Measurements from ENCODE around the gene DENR.
"Not testable (repeated sequence)": the region's sequence is repeated elsewhere in the genome, so short reads cannot be mapped to it uniquely, and the experiment has no call there.

DENR gene, protein sequence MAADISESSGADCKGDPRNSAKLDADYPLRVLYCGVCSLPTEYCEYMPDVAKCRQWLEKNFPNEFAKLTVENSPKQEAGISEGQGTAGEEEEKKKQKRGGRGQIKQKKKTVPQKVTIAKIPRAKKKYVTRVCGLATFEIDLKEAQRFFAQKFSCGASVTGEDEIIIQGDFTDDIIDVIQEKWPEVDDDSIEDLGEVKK

DNA sequence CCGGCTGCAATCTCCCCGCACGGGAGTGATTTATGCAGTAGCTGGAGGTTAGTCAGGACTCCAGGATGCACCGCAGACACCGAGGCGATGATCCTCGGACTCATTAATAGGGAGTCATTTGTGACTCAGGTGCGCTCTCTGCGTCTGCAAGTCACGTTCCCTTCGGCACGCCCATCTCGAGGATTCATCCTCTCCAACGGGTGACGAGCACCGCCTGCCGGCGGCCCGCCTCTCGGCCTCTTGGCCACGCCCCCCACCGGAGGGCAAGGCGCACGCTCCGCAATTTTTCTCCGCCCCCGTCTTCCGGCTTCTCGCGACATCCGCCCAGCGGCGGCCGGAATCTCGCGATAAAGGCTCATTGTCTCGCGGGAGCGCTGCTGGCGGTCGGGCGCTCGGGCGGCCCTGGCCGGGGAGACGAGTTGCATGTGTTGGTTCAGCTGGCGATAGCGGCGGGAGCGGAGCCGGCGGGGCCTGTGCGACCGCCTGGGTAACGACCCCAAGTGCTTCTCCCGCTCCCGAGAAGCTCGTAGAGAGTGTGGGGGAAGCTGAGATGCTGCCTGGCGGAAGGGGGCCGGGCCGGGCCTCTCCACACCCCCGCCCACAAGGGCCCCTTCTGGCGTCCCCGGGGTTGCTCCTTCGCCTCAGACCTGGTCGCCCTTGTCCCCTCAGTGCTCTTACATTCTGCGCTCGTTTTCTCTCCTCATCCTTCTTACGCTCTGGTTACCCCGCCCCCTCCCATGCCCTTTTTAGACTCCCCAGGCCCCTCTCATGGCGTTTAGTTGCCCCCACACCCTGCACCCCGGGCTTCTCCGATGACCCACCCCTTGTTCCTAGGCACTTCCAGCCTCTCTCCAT is at the start of gene DENR:
TSS of gene DENR (plus strand) at position 361 of the 855 bp plus-strand sequence. CDS start 878 bp downstream, outside the sequence.
- DNase-seq (ENCODE audit: low spot score) = peak; percentile 94

DNA sequence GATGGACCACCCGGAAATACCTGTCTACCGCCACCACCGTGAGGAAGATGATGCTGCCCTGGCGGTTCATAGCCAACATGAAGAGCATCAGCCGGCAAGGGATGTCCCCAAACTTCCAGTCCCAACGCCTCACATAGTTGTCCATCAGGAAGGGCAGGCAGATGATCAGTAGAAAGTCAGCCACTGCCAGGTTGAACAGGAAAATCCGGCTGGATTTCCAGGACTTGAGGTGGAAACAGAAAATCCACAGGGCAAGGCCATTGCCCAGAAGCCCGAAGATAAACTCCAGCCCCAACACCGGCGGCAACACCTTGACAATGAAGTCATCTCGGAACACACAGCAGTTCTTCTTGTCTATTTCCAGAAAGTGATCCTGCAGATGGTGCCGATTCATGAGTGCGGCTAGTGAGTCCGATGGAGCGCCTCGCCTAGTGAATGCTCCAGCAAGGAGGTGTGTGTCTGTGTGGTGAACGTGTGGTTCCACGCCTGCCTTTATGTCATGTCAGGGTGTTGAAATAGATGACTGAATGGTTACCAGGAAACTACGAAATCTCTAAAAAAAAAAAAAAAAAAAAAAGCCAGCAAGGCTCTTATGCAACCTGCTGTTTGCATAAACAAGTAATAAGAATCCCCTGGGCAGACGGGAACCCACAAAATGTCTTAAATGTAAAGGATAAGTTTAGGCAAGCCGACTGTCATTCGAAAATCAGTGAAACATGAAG is 49.6 kb upstream of the DENR start, which contains the start of gene HCAR2:
TSS of gene HCAR2 (minus strand) at position 468 of the 722 bp plus-strand sequence. CDS start at position 394, 74 bp downstream.
- DNase-seq (ENCODE audit: low spot score) = not testable (repeated sequence)

- not testable (repeated sequence) for DNase-seq (ENCODE audit: low spot score)
Observed at GRCh38 chr12:122703841-122704240, 48.8 kb upstream of the DENR start.

DNA sequence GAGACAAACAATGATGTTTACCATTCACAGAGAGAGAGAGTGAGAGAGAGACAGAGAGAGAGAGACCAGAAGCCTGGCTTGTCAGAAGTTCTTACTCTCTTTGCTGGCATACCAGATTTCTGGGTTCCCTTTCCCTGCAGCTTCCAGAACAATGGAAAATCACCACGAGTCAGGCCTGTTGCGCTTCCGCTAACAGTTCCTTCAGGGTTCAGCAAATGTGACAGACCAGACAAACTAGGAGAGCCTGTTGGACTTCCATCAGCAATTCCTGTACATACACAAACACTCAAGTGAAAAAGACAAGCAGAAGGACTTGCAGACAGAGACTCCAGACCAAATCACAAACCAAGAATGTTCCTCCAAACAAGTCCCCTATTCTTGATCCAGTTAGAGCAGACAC is 43.3 kb upstream of the DENR start:
- not testable (repeated sequence) for DNase-seq (ENCODE audit: low spot score)

- DNase-seq (ENCODE audit: low spot score) = not testable (repeated sequence)
Observed at GRCh38 chr12:122710341-122710740, 42.3 kb upstream of the DENR start.

- not testable (repeated sequence) for DNase-seq (ENCODE audit: low spot score)
Observed at GRCh38 chr12:122711266-122711665, 41.4 kb upstream of the DENR start.

DNA sequence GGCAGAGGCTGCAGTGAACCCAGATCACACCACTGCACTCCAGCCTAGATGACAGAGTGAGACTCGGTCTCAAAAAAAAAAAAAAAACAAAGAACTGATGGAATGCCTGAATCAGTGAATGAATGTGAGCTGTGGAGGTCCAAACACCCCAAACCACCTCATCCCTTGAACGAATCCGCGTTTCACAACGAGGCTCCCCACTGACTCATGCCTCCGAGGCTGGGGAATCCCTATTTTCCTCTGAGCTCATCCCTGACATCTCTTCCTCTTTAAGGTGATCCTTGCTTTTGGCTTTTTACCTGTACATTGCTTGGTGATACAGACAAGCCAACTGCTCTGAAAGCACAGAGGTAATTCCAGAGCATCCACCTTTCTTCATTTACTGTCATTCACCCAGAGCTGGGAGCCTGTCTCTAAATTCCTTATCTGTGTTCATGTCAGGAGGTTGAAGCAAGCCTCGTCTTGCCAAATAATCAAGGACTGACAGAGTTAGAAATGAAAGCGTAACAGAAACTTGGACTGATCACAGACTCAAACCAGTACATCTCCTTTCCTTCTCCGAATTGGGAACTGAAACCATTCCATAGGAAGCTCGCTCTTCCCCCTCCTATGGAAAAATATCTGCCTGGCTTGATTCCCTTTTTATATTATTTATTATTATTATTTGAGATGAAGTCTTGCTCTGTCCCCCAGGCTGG is 39.0 kb upstream of the DENR start:
- not testable (repeated sequence) for DNase-seq (ENCODE audit: low spot score)

GRCh38 chr12:122715211-122715610 is 37.4 kb upstream of the DENR start:
- DNase-seq (ENCODE audit: low spot score) = not testable (repeated sequence)

GRCh38 chr12:122716658-122717057 is 36.0 kb upstream of the DENR start, which contains the start of gene HCAR3:
TSS of gene HCAR3 (minus strand) at chr12:122716811. CDS start at chr12:122716737, 74 bp downstream.
- not testable (repeated sequence) for DNase-seq (ENCODE audit: low spot score)

DNA sequence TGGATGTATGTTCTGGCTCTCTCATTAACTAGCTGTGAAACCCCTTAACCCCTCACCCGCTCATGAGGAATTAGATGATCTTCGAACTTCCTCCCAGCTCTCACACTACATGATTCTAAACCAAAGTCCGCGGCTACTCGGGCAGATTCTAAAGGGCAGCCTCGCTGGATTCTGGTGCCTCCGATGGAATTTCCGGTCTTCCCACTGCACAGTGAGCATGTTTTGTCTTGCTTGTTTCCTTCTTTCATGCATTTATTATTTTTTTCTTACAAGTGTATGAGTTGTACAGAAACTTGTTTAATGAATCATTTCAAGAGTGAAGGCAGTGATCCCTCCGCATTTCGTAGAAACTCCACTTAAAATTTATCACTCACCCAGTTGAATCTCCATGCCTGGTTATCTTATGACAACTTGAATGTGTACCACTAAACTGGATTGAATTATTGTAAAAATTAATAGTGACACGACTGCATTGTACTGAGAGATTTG is 31.5 kb upstream of the DENR start:
- DNase-seq (ENCODE audit: low spot score) = no peak

DNA sequence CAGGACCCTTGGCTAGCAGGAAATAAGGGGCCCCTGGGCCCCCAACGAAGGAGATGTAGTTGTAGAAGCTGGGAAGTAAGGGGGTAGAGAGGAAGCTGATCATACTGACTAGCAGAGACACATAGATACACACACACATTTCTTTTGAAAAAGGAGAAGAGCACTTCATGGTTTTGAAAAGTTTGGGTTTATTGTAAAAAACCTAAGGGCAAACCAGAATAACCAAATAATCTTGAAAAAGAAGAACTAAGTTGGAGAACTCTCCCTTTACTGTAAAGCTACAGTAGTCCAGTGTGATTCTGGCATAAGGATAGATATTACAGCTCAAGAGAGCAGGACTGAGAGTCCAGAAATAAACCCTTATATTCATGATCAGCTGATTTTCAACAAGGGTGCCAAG is 30.2 kb upstream of the DENR start:
- DNase-seq (ENCODE audit: low spot score) = no peak

DNA sequence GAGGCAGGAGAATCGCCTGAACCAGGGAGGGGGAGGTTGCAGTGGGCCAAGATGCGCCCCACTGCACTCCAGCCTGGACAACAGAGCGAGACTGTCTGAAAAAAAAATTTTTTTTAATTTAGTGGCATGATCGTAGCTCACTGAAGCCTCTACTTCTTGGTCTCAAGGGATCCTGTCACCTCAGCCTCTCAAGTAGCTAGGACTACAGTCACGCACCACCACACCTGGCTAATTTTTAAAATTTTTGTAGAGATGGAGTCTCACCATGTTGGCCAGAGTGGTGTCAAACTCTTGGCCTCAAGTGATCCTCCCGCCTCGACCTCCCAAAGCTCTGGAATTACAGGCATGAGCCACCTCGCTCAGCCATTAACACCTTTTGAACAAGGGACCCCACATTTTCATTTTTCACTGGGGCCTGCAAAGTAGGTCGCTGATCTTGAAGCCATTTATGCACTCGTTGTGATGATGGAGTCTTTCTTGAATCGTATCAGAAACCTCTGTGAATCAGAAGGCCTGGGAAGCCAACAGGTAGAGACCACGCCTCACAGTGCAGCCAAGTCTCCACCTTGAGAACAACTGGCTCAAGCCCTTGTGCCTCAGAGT is 27.9 kb upstream of the DENR start:
- DNase-seq (ENCODE audit: low spot score) = no peak

GRCh38 chr12:122725452-122726079 is 27.1 kb upstream of the DENR start:
- no peak for DNase-seq (ENCODE audit: low spot score)

DNA sequence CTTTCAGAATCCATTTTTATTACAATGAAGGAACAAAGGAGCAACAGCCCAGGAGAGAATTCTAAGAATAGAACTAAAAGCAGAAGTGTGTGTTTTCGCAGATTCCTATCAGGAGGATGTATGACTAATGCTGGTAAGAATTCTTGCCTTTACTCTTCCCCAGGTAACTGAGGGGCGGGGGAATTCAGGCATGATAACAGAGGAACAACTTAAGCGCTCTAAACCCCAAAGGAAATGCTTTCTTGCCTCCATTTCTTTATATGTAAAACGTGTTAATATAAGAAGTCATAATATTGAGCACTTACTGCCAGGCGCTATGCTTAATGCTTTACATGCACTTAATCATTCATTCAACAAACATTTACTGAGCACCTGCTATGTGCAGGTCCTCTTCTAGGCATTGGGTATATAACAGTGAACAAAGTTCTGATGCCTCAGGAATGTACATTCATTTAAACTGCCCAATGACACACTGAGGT is 26.5 kb upstream of the DENR start:
- DNase-seq (ENCODE audit: low spot score) = peak; percentile 34

GRCh38 chr12:122729583-122730214 is 22.9 kb upstream of the DENR start:
- no peak for DNase-seq (ENCODE audit: low spot score)

DNA sequence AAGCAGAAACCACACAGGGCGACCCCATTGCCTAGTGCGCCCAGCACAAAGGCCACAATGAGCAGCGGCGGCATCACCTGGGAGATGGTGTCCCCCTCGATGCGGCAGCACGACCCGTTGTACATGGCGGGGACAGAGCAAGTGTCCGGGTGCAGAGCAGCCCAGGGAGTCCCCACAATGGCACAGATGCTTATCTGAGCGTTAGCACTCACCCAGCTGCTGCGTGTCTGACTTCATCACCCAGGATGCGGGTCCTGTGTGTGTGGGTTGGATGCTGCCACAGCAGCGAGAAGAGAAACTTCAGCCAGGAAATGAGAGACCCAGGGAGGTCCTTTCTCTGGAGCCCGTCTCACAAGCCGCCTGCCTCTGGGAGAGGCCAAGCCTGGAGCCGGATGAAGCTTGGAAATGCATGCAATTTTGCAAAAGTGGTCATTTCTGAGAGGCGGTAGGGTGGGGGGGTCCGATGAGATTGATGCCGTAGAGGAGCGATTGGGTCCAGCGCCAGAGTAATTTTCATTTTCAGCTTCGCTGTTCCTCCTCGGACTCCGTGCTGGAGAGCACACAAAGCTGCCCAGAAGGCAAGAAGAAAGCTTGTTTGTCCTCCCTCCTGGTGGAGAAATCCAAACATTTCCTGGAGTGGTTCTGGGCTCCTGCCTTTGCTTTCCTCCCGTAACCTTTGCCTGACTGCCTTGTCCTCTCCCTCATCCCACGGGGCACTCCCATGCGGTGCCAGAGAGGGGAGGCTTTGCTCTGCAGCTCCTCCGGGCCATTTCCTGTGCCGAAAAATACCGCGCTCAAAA is 22.2 kb upstream of the DENR start, which contains the start of gene HCAR1:
TSS of gene HCAR1 (minus strand) at position 630 of the 800 bp plus-strand sequence. CDS start at position 125, 505 bp downstream.
- no peak for DNase-seq (ENCODE audit: low spot score)

DNA sequence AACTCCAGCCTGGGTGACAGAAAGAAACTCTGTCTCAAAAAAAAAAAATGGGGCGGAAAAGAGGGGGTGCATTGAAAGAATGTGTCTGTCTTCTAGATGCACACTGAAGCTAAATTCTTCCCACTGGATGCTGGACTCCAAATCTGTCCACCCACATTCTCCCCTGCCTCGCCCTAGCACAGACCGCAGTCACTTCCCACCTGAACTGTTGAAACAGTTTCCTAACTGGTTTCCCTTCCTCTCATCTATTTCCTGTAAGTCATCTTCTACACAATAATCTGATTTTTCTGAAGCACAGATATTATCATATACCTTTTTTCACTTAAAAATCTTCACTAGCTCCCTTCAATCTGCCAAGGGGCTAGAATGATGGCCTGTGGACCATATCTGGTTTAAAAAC is 20.5 kb upstream of the DENR start:
- DNase-seq (ENCODE audit: low spot score) = no peak

- DNase-seq (ENCODE audit: low spot score) = no peak
Observed at GRCh38 chr12:122732611-122733010, 20.0 kb upstream of the DENR start.

DNA sequence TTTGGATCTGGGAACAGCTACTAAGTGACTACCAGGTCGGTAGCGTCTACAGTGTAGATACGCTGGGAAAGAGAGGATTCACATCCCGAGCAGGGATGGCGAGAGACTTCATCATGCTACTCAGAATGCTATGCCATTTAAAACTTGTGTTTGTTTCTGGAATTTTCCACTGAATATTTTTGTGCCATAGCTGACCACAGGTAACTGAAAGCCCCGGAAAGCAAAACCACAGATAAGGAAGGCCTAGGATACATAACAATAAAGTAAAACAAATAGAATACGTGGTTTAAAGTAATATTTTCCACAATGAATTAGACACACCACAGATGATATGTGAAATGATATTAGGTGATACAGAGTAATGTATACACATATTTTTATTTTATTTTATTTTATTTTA is 14.1 kb upstream of the DENR start:
- no peak for DNase-seq (ENCODE audit: low spot score)

Measured in putamen (tissue), 1 donor.